ENCODE data around the gene MLLT3.

DNA sequence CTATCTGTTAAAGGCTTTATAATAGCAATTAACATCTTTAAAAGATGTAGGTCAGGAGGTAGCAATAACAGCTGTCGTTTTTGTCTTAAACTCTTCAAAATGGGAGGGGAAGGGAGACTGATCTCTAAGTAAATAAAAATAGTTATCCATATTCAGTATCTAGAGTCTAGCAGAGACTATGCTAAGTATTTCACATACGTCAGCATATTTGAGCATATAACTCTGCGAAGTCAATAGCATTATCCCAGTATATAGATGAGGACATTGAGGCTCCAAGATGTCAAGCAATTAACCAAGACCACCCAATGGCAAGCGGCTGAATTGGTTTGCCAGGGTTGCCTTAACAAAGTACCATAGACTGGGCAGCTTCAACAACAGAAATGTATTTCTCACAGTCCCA is 316.8 kb downstream of the MLLT3 start:
- TF ChIP-seq CTCF (IDR thresholded peaks at IDR 0.05) (no peak), POLR2A (IDR thresholded peaks at IDR 0.05) (no peak)
